ENCODE results near the gene MIA3. TPM values are rescaled to one million over a fixed set of nuclear protein-coding genes. Genes with fewer than 3 reads are reported as not detected.

Gene MIA3
- total and polyA plus RNA-seq, 2 experiments from 2014 or later: 32.7 to 40.0 TPM

DNA sequence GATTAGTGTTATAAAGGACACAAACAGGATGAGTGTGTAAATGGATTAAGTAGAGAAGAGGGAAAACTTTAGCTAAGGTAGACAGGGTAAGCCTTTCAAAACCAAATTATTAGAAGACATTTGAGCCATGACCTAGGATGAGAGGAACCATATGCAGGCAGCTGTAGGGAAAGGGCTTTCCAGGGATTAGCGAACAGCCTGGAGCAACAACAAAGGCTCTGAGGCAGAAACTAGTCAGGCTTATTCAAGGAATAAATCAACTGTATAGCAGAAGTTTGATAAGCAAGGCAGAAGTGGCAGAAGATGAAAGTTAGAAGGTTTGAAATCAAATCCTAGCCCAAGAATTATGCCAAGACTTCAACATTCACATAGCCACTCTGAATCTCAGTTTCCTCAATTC lies 73.1 kb downstream of the MIA3 start:
- Mint-ChIP-seq H3K9me3 (no peaks in the 10 kb centered on the region), H3K27me3 (ENCODE audit: insufficient read depth, low read depth, poor library complexity) (no peaks in the 10 kb centered on the region), H3K27ac (no peak overlapping the region), H3K4me1 (no peaks in the 10 kb centered on the region), H3K36me3 (ENCODE audit: low read depth) (peaks cover 7% of the 10 kb centered on the region; the same call in 1 of the 3 replicates), H3K4me3 (no peak overlapping the region)
- Histone ChIP-seq H3K27ac (ENCODE audit: low read depth) (no peak overlapping the region), H4K20me1 (replicated peaks; ENCODE audit: insufficient read depth) (peaks cover 4% of the 10 kb centered on the region; the same call in 1 of the 2 replicates), H3K36me3 (ENCODE audit: insufficient read depth) (peaks cover 10% of the 10 kb centered on the region; the same call in 1 of the 2 replicates), H3K4me1 (ENCODE audit: insufficient read depth) (no peaks in the 10 kb centered on the region), H3K4me3 (no peak overlapping the region), H3K9me2 (ENCODE audit: insufficient read depth) (no peaks in the 10 kb centered on the region), H3F3A (replicated peaks; ENCODE audit: low read depth) (no peaks in the 10 kb centered on the region), H3K4me2 (no peak overlapping the region), H3K79me2 (replicated peaks; ENCODE audit: insufficient read depth) (peaks cover 8% of the 10 kb centered on the region; the same call in 1 of the 2 replicates), H2AFZ (no peak overlapping the region), H3K27me3 (ENCODE audit: insufficient read depth) (no peaks in the 10 kb centered on the region)
- TF ChIP-seq ZNF331 (CRISPR knock-in tag; IDR thresholded peaks at IDR 0.05; ENCODE audit: low read depth): no peak
- TF ChIP-seq CREB1 (CRISPR knock-in tag; IDR thresholded peaks at IDR 0.05; ENCODE audit: low read depth): no peak
- TF ChIP-seq EZH2phosphoT487 (IDR thresholded peaks at IDR 0.05; ENCODE audit: unreplicated experiment): no peak
- TF ChIP-seq, protein P1, sequence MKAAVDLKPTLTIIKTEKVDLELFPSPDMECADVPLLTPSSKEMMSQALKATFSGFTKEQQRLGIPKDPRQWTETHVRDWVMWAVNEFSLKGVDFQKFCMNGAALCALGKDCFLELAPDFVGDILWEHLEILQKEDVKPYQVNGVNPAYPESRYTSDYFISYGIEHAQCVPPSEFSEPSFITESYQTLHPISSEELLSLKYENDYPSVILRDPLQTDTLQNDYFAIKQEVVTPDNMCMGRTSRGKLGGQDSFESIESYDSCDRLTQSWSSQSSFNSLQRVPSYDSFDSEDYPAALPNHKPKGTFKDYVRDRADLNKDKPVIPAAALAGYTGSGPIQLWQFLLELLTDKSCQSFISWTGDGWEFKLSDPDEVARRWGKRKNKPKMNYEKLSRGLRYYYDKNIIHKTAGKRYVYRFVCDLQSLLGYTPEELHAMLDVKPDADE (IDR thresholded peaks at IDR 0.05): no peak
- TF ChIP-seq ZNF114 (CRISPR knock-in tag; IDR thresholded peaks at IDR 0.05): no peak
- no peak for TF ChIP-seq EZH2 (IDR thresholded peaks at IDR 0.05; ENCODE audit: low read depth, unreplicated experiment)
- TF ChIP-seq, protein P2, sequence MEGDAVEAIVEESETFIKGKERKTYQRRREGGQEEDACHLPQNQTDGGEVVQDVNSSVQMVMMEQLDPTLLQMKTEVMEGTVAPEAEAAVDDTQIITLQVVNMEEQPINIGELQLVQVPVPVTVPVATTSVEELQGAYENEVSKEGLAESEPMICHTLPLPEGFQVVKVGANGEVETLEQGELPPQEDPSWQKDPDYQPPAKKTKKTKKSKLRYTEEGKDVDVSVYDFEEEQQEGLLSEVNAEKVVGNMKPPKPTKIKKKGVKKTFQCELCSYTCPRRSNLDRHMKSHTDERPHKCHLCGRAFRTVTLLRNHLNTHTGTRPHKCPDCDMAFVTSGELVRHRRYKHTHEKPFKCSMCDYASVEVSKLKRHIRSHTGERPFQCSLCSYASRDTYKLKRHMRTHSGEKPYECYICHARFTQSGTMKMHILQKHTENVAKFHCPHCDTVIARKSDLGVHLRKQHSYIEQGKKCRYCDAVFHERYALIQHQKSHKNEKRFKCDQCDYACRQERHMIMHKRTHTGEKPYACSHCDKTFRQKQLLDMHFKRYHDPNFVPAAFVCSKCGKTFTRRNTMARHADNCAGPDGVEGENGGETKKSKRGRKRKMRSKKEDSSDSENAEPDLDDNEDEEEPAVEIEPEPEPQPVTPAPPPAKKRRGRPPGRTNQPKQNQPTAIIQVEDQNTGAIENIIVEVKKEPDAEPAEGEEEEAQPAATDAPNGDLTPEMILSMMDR (conservative IDR thresholded peaks at IDR 0.05; ENCODE audit: low read depth in 2 of 2): no peak
- no peak for TF ChIP-seq POLR2AphosphoS5 (IDR thresholded peaks at IDR 0.05; ENCODE audit: low read depth)
- TF ChIP-seq NANOG (IDR thresholded peaks at IDR 0.05; ENCODE audit: borderline replicate concordance): no peak
- DNase-seq (ENCODE audit: low spot score): no peak
- ATAC-seq: no peak

DNA sequence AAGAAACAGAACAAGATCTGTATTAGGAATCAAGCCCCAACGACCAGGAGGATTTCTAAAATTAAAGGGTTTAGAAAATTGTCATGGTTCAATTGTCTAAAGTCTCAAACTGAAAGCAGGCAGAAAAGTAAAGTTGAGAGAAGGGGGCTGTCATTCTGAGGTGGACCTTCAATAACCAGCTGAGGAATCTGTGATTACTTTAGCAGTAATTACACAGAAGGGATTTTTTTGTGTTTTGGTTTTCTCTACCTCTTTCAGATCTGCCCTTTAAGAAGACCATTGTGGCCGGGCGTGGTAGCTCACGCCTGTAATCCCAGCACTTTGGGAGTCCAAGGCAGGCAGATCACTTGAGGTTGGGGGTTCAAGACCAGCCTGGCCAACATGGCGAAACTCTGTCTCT lies 77.0 kb downstream of the MIA3 start:
- H3K4me2 ChIP-seq: no peak overlapping the region
- H3K27ac ChIP-seq (ENCODE audit: low read depth): no peak overlapping the region
- DNase-seq (ENCODE audit: low spot score): no peak
- no peak overlapping the region for H3K4me3 ChIP-seq
- no peaks in the 10 kb centered on the region for H3K36me3 ChIP-seq (ENCODE audit: insufficient read depth)
- H3K27me3 Mint-ChIP-seq (ENCODE audit: insufficient read depth, low read depth, poor library complexity): no peaks in the 10 kb centered on the region
- no peaks in the 10 kb centered on the region for H3K9me2 ChIP-seq (ENCODE audit: insufficient read depth)
- no peak overlapping the region for H2AFZ ChIP-seq
- peaks cover 11% of the 10 kb centered on the region for H3K36me3 Mint-ChIP-seq (ENCODE audit: low read depth)
- no peaks in the 10 kb centered on the region for H3K4me1 Mint-ChIP-seq
- peaks cover 1% of the 10 kb centered on the region for H4K20me1 ChIP-seq (replicated peaks; ENCODE audit: insufficient read depth)
- no peak for ATAC-seq
- no peaks in the 10 kb centered on the region for H3F3A ChIP-seq (replicated peaks; ENCODE audit: low read depth)
- H3K4me3 Mint-ChIP-seq: no peak overlapping the region
- no peak overlapping the region for H3K27ac Mint-ChIP-seq
- H3K27me3 ChIP-seq (ENCODE audit: insufficient read depth): no peaks in the 10 kb centered on the region
- no peaks in the 10 kb centered on the region for H3K4me1 ChIP-seq (ENCODE audit: insufficient read depth)
- H3K79me2 ChIP-seq (replicated peaks; ENCODE audit: insufficient read depth): peaks cover 27% of the 10 kb centered on the region
- peaks cover 2% of the 10 kb centered on the region; the same call in 1 of the 3 replicates for H3K9me3 Mint-ChIP-seq
- TF ChIP-seq, protein P3, sequence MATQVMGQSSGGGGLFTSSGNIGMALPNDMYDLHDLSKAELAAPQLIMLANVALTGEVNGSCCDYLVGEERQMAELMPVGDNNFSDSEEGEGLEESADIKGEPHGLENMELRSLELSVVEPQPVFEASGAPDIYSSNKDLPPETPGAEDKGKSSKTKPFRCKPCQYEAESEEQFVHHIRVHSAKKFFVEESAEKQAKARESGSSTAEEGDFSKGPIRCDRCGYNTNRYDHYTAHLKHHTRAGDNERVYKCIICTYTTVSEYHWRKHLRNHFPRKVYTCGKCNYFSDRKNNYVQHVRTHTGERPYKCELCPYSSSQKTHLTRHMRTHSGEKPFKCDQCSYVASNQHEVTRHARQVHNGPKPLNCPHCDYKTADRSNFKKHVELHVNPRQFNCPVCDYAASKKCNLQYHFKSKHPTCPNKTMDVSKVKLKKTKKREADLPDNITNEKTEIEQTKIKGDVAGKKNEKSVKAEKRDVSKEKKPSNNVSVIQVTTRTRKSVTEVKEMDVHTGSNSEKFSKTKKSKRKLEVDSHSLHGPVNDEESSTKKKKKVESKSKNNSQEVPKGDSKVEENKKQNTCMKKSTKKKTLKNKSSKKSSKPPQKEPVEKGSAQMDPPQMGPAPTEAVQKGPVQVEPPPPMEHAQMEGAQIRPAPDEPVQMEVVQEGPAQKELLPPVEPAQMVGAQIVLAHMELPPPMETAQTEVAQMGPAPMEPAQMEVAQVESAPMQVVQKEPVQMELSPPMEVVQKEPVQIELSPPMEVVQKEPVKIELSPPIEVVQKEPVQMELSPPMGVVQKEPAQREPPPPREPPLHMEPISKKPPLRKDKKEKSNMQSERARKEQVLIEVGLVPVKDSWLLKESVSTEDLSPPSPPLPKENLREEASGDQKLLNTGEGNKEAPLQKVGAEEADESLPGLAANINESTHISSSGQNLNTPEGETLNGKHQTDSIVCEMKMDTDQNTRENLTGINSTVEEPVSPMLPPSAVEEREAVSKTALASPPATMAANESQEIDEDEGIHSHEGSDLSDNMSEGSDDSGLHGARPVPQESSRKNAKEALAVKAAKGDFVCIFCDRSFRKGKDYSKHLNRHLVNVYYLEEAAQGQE (IDR thresholded peaks at IDR 0.05; ENCODE audit: unreplicated experiment): no peak
- TF ChIP-seq EZH2 (IDR thresholded peaks at IDR 0.05; ENCODE audit: low read depth, unreplicated experiment) (no peak), JUNB (IDR thresholded peaks at IDR 0.05; ENCODE audit: unreplicated experiment) (no peak), ZNF114 (CRISPR knock-in tag; IDR thresholded peaks at IDR 0.05) (no peak), EZH2phosphoT487 (IDR thresholded peaks at IDR 0.05; ENCODE audit: unreplicated experiment) (no peak), ZNF331 (CRISPR knock-in tag; IDR thresholded peaks at IDR 0.05; ENCODE audit: low read depth) (no peak), CREB1 (CRISPR knock-in tag; IDR thresholded peaks at IDR 0.05; ENCODE audit: low read depth) (no peak)
